Large intestine (tissue), 3 donors: ENCODE results near the gene CDC14A. TPM values are rescaled to one million over a fixed set of nuclear protein-coding genes. Genes with fewer than 3 reads are reported as not detected.
"Not testable (repeated sequence)": the region's sequence is repeated elsewhere in the genome, so short reads cannot be mapped to it uniquely, and the experiment has no call there.

Experiments
- DNase-seq, 2 donors: peaks; one replicate each; pipeline versions ENCODE4 v3.0.0 to v3.0.0-alpha.2; 2013
- H3K27ac ChIP-seq: one replicate; pipeline ENCODE4 v1.5.1; 2013; ENCODE audit warnings: low read length
- H3K27me3 ChIP-seq: 2 replicates; pipeline ENCODE4 v1.6.1; 2013; ENCODE audit warnings: low read length; ENCODE audit not compliant: control insufficient read depth, insufficient read depth
- H3K36me3 ChIP-seq: 2 replicates; pipeline ENCODE4 v1.6.1; 2013; ENCODE audit warnings: low read length; ENCODE audit not compliant: control insufficient read depth, insufficient read depth
- H3K4me1 ChIP-seq: one replicate; pipeline ENCODE4 v1.6.1; 2013; ENCODE audit warnings: low read length; ENCODE audit not compliant: control insufficient read depth, insufficient read depth
- H3K4me3 ChIP-seq: one replicate; pipeline ENCODE4 v1.5.1; 2013; ENCODE audit warnings: low read length
- H3K9me3 ChIP-seq: one replicate; pipeline ENCODE4 v1.6.1; 2013; ENCODE audit warnings: mild to moderate bottlenecking, low read depth, low read length, moderate library complexity; ENCODE audit not compliant: control insufficient read depth
- WGBS: methylation state at CpG from one replicate; pipeline ENCODE4 v1.1.5; 2013; ENCODE audit warnings: low lambda C conversion rate; ENCODE audit not compliant: insufficient coverage; 5-methylcytosine and 5-hydroxymethylcytosine counted together
- polyA plus RNA-seq: library from polyadenylated mRNA; unstranded; fragments of 120-200 nt; gene quantifications from one replicate; pipeline ENCODE4 v1.2.1, GENCODE V29; 2013

Gene CDC14A
- polyA plus RNA-seq, 1 donor: 15.7 TPM

- DNase-seq: peak; percentile 79 to 84
- no CpG with 5 or more reads among the region's 2 CpGs for WGBS
- H3K27ac ChIP-seq: peak overlapping the region; percentile 83
Observed at GRCh38 chr1:100320311-100321099, 31.8 kb upstream of the CDC14A start.

GRCh38 chr1:100321100-100321493 is 31.2 kb upstream of the CDC14A start:
- Histone ChIP-seq H3K9me3 (peaks cover 20% of the 10 kb centered on the region), H3K27ac (peak overlapping the region; percentile 83), H3K27me3 (no peaks in the 10 kb centered on the region), H3K4me3 (no peak overlapping the region), H3K36me3 (no peaks in the 10 kb centered on the region), H3K4me1 (peaks cover 24% of the 10 kb centered on the region)
- DNase-seq: no peak
- WGBS: no CpG with 5 or more reads among the region's 7 CpGs

More at GRCh38 chr1:100320311-100321099, 31.8 kb upstream of the CDC14A start:
- Histone ChIP-seq H3K27me3 (no peaks in the 10 kb centered on the region), H3K36me3 (no peaks in the 10 kb centered on the region), H3K4me3 (no peak overlapping the region), H3K4me1 (peaks cover 24% of the 10 kb centered on the region), H3K9me3 (peaks cover 22% of the 10 kb centered on the region)

- Histone ChIP-seq H3K27ac (peak overlapping the region; percentile 83), H3K9me3 (peaks cover 18% of the 10 kb centered on the region), H3K4me3 (no peak overlapping the region), H3K4me1 (peaks cover 24% of the 10 kb centered on the region), H3K36me3 (no peaks in the 10 kb centered on the region), H3K27me3 (no peaks in the 10 kb centered on the region)
- no CpG with 5 or more reads among the region's 8 CpGs for WGBS
- peak; percentile 22 to 63 for DNase-seq
Observed at GRCh38 chr1:100321506-100321905, 30.8 kb upstream of the CDC14A start.

- H3K27me3 ChIP-seq: no peaks in the 10 kb centered on the region
- H3K27ac ChIP-seq: no peak overlapping the region
- H3K9me3 ChIP-seq: peaks cover 12% of the 10 kb centered on the region
- 50% methylated on average over 1 of the region's 1 CpG for WGBS
- no peak overlapping the region for H3K4me3 ChIP-seq
- DNase-seq: peak; percentile 29 to 73
- H3K4me1 ChIP-seq: peaks cover 24% of the 10 kb centered on the region
- no peaks in the 10 kb centered on the region for H3K36me3 ChIP-seq
Observed at GRCh38 chr1:100322436-100323211, 29.7 kb upstream of the CDC14A start.

DNA sequence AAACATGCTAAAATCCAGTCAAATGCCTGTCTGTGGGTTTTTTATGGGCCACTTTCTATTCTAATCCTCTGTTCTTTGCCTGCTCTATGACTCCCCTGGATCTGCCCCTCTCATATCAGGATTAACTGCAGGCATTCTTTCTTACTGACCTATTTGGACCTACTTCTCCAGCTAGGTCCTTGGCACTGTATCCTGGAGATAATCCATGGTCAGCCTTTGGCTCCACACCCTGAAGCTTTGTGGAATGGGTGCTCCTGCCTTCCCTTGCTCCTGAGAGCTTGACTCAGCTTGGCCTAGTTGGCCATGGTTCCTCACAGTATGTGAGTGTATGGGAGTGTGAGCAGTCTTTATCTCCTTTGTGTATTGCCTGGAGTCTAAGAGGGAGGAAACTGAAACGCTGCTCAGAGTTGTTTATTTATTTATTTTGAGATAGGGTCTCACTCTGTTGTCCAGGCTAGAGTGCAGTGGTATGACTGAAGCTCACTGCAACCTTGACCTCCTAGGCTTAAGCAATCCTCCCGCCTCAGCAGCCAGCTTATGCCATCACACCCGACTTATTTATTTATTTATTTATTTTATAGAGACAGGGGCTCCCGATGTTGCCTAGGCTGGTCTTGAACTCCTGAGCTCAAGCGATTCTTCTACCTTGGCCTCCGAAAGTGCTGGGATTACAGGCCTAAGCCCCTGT is 28.7 kb upstream of the CDC14A start:
- no CpG with 5 or more reads among the region's 6 CpGs for WGBS
- Histone ChIP-seq H3K4me3 (no peak overlapping the region), H3K9me3 (peaks cover 12% of the 10 kb centered on the region), H3K27ac (no peak overlapping the region), H3K4me1 (peaks cover 24% of the 10 kb centered on the region), H3K27me3 (no peaks in the 10 kb centered on the region), H3K36me3 (no peaks in the 10 kb centered on the region)
- peak in 1 of 2 donors; percentile 10 for DNase-seq

GRCh38 chr1:100325415-100326324 is 26.6 kb upstream of the CDC14A start:
- no peak for DNase-seq
- H3K36me3 ChIP-seq: no peaks in the 10 kb centered on the region
- H3K9me3 ChIP-seq: no peaks in the 10 kb centered on the region
- WGBS: no CpG with 5 or more reads among the region's 7 CpGs
- peaks cover 13% of the 10 kb centered on the region for H3K4me1 ChIP-seq
- no peaks in the 10 kb centered on the region for H3K27me3 ChIP-seq
- H3K4me3 ChIP-seq: no peak overlapping the region
- no peak overlapping the region for H3K27ac ChIP-seq

GRCh38 chr1:100326325-100326670 is 26.0 kb upstream of the CDC14A start:
- not testable (repeated sequence) for H3K4me3 ChIP-seq, DNase-seq, H3K9me3 ChIP-seq, H3K4me1 ChIP-seq, H3K36me3 ChIP-seq, H3K27me3 ChIP-seq, H3K27ac ChIP-seq
- WGBS: 92% methylated on average over 1 of the region's 1 CpG

- no peak for DNase-seq
- WGBS: 100% methylated on average over 1 of the region's 1 CpG
- Histone ChIP-seq H3K4me1 (peaks cover 3% of the 10 kb centered on the region), H3K27ac (no peak overlapping the region), H3K36me3 (no peaks in the 10 kb centered on the region), H3K4me3 (no peak overlapping the region), H3K9me3 (no peaks in the 10 kb centered on the region), H3K27me3 (no peaks in the 10 kb centered on the region)
Observed at GRCh38 chr1:100328133-100328532, 24.2 kb upstream of the CDC14A start.

- H3K4me1 ChIP-seq, H3K27ac ChIP-seq, H3K9me3 ChIP-seq, H3K36me3 ChIP-seq, H3K4me3 ChIP-seq, H3K27me3 ChIP-seq, DNase-seq: not testable (repeated sequence)
- WGBS: 83% methylated on average over 1 of the region's 2 CpGs
Observed at GRCh38 chr1:100331146-100331545, 21.2 kb upstream of the CDC14A start.
